H54 (cell line): ENCODE data around the gene HPS4.
"Not testable (repeated sequence)": the region's sequence is repeated elsewhere in the genome, so short reads cannot be mapped to it uniquely, and the experiment has no call there.

ENCODE experiments used
- DNase-seq: peaks from one replicate; pipeline ENCODE4 v3.0.0; 2011; ENCODE audit warnings: low spot score, mixed read lengths; ENCODE audit not compliant: insufficient read length
- FAIRE-seq: peaks from 3 replicates; lab custom pipeline; 2011; peaks lifted over from hg19 to GRCh38; lab: Jason Lieb, UNC
- POLR2A ChIP-seq: IDR thresholded peaks from 2 replicates; pipeline ENCODE4 v1.6.1; 2011; ENCODE audit warnings: low read depth, mild to moderate bottlenecking, low read length

The HPS4 gene

DNA sequence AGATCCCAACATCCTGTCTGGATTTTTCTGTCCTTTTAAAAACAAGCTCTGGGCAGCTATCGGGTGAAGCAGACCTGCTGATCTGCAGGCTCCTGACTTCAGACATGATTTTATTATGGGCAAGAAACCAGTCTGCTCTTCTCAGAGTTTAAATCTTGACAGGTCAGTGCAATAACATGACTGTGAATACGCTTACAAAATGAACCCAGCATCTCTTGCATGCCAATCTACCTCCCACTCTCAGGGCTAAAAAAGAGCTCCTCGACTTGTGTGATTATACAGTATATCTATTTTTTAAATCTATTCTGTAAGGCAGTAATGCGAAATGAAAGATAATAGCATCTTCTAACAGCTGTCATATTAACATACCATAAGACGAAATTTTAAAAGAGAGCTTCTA, 73.2 kb downstream of the HPS4 start:
- FAIRE-seq (no peak), DNase-seq (no peak)
- no peak for TF ChIP-seq POLR2A

DNA sequence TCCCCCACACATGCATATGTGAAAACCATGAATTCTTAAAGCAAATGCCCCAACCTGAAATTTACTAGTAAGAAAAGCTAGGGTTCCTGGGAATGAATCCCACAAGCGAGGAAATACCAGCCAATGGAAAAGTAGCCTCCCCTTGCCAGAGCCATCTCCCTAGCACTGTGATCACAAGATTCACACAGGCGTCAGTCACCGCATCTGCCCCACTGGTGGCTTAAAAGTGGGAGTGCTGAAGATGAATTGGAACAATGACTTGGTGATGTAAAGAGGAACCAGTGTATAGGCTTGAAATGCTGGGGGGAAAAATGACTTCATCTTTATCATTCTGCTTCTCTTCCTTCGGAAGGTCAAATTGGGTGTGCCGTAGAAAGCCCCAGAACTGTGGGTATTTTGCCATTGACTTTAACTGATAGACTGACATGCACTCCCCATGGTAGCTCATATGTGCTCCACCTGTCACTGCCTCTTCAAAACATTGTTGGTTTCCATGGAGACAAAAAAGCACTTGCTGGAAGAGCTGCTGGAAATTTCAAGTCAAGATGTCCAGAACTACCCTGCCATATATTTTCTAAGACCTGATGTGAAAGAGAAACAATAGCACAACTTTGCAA, 73.8 kb downstream of the HPS4 start:
- FAIRE-seq (no peak), DNase-seq (no peak)
- no peak for TF ChIP-seq POLR2A

DNA sequence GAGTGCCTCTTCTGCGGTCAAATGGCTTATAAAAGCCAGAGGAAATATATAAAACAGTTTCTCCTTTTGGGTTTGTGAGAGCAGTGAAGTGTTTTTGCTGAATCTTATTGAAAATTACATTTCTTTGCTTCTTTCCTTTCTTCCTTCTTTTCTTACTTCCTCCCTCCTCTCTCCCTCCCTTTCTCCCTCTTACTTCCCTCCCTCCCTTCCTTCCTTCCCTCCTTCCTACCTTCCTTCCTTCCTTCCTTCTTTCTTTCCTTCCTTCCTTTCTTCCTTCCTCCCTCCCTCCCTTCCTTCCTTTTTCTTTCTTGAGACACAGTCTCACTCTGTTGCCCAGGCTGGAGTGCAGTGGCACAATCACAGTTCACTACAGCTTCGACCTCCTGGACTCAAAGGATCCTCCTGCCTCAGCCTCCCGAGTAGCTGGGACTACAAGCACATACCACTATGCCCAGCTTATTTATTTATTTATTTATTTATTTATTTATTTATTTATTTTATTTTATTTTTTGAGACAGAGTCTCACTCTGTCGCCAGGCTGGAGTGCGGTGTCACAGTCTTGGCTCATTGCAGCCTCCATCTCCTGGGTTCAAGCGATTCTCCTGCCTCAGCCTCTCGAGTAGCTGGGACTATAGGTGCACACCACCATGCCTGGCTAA, 74.9 kb downstream of the HPS4 start:
- not testable (repeated sequence) for FAIRE-seq, DNase-seq

DNA sequence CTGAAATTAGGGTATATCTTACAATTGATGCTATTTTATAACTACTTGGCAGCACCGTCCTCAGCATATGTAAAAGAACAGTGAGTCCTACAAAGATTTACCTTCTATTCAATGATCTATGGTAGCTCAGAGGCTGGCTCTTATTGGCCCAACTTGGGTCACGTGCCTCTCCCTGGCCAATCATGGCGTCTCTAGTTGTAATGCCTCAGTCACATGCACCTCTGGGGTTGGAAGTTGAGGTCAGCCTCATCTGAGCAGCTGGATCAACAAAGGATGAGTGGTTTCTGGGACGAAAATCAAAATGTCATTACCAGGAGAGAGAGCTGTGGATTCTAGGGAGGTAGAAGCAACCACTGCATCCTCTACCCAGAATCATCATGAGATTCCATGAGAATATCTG, 77.5 kb downstream of the HPS4 start:
- TF ChIP-seq POLR2A, result no peak
- no peak for DNase-seq
- FAIRE-seq, result no peak

DNA sequence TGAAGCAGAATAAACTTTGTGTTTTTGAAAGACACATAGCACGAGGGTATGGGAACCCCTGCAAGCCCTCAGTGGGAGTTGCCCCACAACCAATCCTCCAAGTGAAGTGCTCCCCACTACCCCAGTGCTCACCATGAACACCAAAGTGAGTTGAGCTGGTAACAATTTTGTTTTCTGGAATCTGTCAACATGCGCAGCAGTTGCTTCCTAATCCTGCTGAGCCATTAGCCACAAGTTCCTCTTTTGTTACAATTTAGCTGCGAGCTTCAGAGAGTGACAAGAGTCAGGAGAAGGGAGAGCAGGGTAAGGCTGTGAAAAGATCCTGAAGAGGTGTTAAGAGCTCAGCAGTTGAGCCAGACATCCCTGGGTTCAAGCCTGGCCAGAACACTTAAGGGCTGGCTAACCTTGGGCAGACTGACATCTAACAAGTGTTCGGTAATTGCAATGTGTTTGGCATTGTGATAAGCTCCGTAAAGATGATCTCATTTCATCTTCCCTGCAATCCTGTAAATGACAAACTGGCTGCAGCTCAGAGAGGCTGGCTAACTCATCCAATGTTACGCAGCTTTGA, 78.6 kb downstream of the HPS4 start:
- DNase-seq, result no peak
- TF ChIP-seq POLR2A, result no peak
- FAIRE-seq, result no peak

DNA sequence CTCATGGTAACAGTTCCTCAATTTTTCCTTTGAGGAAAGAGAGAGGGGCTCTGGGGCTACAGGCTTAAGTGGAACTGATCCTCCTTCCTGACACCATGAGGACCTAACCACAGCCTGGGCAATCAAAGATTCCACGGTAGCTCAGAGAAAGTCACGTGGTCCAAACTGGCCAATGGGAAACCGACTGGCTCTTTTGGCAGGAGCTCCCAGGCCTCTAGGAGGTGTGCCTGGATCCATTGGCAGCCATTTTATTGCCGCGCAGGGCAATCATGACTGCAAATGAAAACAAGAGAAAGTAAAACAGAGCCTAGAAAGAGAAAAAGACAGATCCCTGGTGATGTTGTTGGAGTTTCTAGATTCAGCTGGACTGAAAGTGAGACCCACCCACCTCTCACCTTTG, 81.9 kb downstream of the HPS4 start:
- FAIRE-seq (no peak), DNase-seq (no peak)
- no peak for TF ChIP-seq POLR2A
